H9 (cell line): ENCODE data around the gene PHGDH. TPM values are rescaled to one million over a fixed set of nuclear protein-coding genes. Genes with fewer than 3 reads are reported as not detected.

Source experiments
- DNase-seq: peaks from one replicate; pipeline ENCODE4 v3.0.0-alpha.2; 2017
- H2AFZ ChIP-seq: one replicate; pipeline ENCODE4 v1.6.1; 2013; ENCODE audit warnings: mild to moderate bottlenecking, low read length, control low read depth, moderate library complexity
- H2AK5ac ChIP-seq: 2 replicates; pipeline ENCODE4 v1.6.1; 2013; ENCODE audit warnings: low read length, control low read depth, mixed read lengths; ENCODE audit not compliant: insufficient read length
- H2BK120ac ChIP-seq: one replicate; pipeline ENCODE4 v1.6.1; 2013; ENCODE audit warnings: low read depth, mild to moderate bottlenecking, low read length, control low read depth, inconsistent platforms; ENCODE audit not compliant: poor library complexity, severe bottlenecking
- H2BK12ac ChIP-seq: 2 replicates; pipeline ENCODE4 v1.6.1; 2013; ENCODE audit warnings: low read length, control low read depth, mixed read lengths, low read depth; ENCODE audit not compliant: insufficient read length
- H2BK15ac ChIP-seq: 2 replicates; pipeline ENCODE4 v1.6.1; 2013; ENCODE audit warnings: low read depth, low read length, control low read depth
- H2BK20ac ChIP-seq: one replicate; pipeline ENCODE4 v1.6.1; 2013; ENCODE audit warnings: low read depth, mild to moderate bottlenecking, low read length, control low read depth, inconsistent platforms; ENCODE audit not compliant: poor library complexity, severe bottlenecking
- H2BK5ac ChIP-seq: 2 replicates; pipeline ENCODE4 v1.6.1; 2013; ENCODE audit warnings: low read length, control low read depth, mixed read lengths; ENCODE audit not compliant: insufficient read length
- H3K14ac ChIP-seq: 2 replicates; pipeline ENCODE4 v1.6.1; 2013; ENCODE audit warnings: low read length, control low read depth; ENCODE audit not compliant: insufficient read depth
- H3K18ac ChIP-seq: 2 replicates; pipeline ENCODE4 v1.6.1; 2013; ENCODE audit warnings: low read depth, mild to moderate bottlenecking, mixed read lengths, low read length, control low read depth; ENCODE audit not compliant: insufficient read length
- H3K23ac ChIP-seq: 2 replicates; pipeline ENCODE4 v1.6.1; 2013; ENCODE audit warnings: low read length, control low read depth, mixed read lengths, low read depth; ENCODE audit not compliant: insufficient read length
- H3K23me2 ChIP-seq: 2 replicates; pipeline ENCODE4 v1.6.1; 2013; ENCODE audit warnings: low read depth, mild to moderate bottlenecking, mixed read lengths, low read length, control low read depth; ENCODE audit not compliant: insufficient read length, poor library complexity, severe bottlenecking
- H3K27ac ChIP-seq: 2 replicates; pipeline ENCODE4 v1.5.1; 2013; ENCODE audit warnings: low read length, control low read depth, mixed read lengths, low read depth; ENCODE audit not compliant: insufficient read length
- H3K27me3 ChIP-seq: 2 replicates; pipeline ENCODE4 v1.6.1; 2013; ENCODE audit warnings: low read length, control low read depth, inconsistent platforms; ENCODE audit not compliant: insufficient read depth
- H3K4ac ChIP-seq: 2 replicates; pipeline ENCODE4 v1.6.1; 2013; ENCODE audit warnings: low read depth, mild to moderate bottlenecking, control low read depth, inconsistent platforms, low read length, moderate library complexity
- H3K4me1 ChIP-seq: 2 replicates; pipeline ENCODE4 v1.6.1; 2013; ENCODE audit warnings: low read length, control low read depth, inconsistent platforms; ENCODE audit not compliant: insufficient read depth
- H3K4me2 ChIP-seq: 2 replicates; pipeline ENCODE4 v1.6.1; 2013; ENCODE audit warnings: low read length, control low read depth, mixed read lengths; ENCODE audit not compliant: insufficient read length, insufficient read depth
- H3K56ac ChIP-seq: 2 replicates; pipeline ENCODE4 v1.6.1; 2013; ENCODE audit warnings: low read depth, mild to moderate bottlenecking, mixed read lengths, low read length, control low read depth; ENCODE audit not compliant: insufficient read length
- H3K79me1 ChIP-seq: 2 replicates; pipeline ENCODE4 v1.6.1; 2013; ENCODE audit warnings: low read depth, mild to moderate bottlenecking, moderate library complexity, low read length, control low read depth, inconsistent platforms; ENCODE audit not compliant: insufficient read depth, poor library complexity, severe bottlenecking
- H3K79me2 ChIP-seq: 2 replicates; pipeline ENCODE4 v1.6.1; 2013; ENCODE audit warnings: low read length, control low read depth, inconsistent platforms; ENCODE audit not compliant: insufficient read depth
- H3K9ac ChIP-seq: 2 replicates; pipeline ENCODE4 v1.6.1; 2013; ENCODE audit warnings: low read length, control low read depth, mixed read lengths; ENCODE audit not compliant: insufficient read length; ENCODE audit errors: extremely low read depth
- H3K9me3 ChIP-seq: one replicate; pipeline ENCODE4 v1.6.1; 2013; ENCODE audit warnings: low read depth, low read length, inconsistent platforms; ENCODE audit not compliant: control insufficient read depth
- H3T11ph ChIP-seq: one replicate; pipeline ENCODE4 v1.6.1; 2013; ENCODE audit warnings: mild to moderate bottlenecking, low read length, control low read depth, inconsistent platforms
- H4K20me1 ChIP-seq: one replicate; pipeline ENCODE4 v1.6.1; 2013; ENCODE audit not compliant: control insufficient read depth, insufficient read length, insufficient read depth
- H4K5ac ChIP-seq: 2 replicates; pipeline ENCODE4 v1.6.1; 2013; ENCODE audit warnings: low read depth, mild to moderate bottlenecking, mixed read lengths, low read length, control low read depth; ENCODE audit not compliant: insufficient read length
- H4K8ac ChIP-seq: replicated peaks from 2 replicates; pipeline ENCODE4 v1.6.1; 2013; ENCODE audit warnings: low read length, control low read depth, mixed read lengths, low read depth; ENCODE audit not compliant: insufficient read length
- H4K91ac ChIP-seq: 2 replicates; pipeline ENCODE4 v1.6.1; 2013; ENCODE audit warnings: low read depth, mild to moderate bottlenecking, moderate library complexity, mixed read lengths, low read length, control low read depth; ENCODE audit not compliant: insufficient read length
- H3K27ac Mint-ChIP-seq, 3 experiments: 2 replicates in 2 of 3; 3 replicates in 1 of 3; pipeline ENCODE4 v1.8.0; 2020 to 2021; ENCODE audit warnings: mixed read lengths in 3 of 3, mild to moderate bottlenecking in 1 of 3, moderate library complexity in 1 of 3
- H3K27me3 Mint-ChIP-seq: 2 replicates; pipeline ENCODE4 v1.8.0; 2021; ENCODE audit warnings: low read depth, mild to moderate bottlenecking, moderate library complexity, mixed read lengths
- H3K36me3 Mint-ChIP-seq, 3 experiments: 2 replicates in 2 of 3; 3 replicates in 1 of 3; pipeline ENCODE4 v1.8.0; 2020 to 2021; ENCODE audit warnings: low read depth in 3 of 3, mixed read lengths in 3 of 3; ENCODE audit not compliant: insufficient read depth in 1 of 3
- H3K4me1 Mint-ChIP-seq, 2 experiments: 2 replicates each; pipeline ENCODE4 v1.8.0; 2020; ENCODE audit warnings: mixed read lengths in 2 of 2
- H3K4me3 Mint-ChIP-seq, 2 experiments: 2 replicates in 1 of 2; 3 replicates in 1 of 2; pipeline ENCODE4 v1.8.0; 2020 to 2021; ENCODE audit warnings: mild to moderate bottlenecking in 2 of 2, mixed read lengths in 2 of 2, moderate library complexity in 1 of 2
- H3K9me3 Mint-ChIP-seq, 2 experiments: 2 replicates in 1 of 2; 3 replicates in 1 of 2; pipeline ENCODE4 v1.8.0; 2020; ENCODE audit warnings: mild to moderate bottlenecking in 2 of 2, mixed read lengths in 2 of 2, moderate library complexity in 1 of 2
- WGBS: extraction: QIAGEN DNeasy Blood & Tissue Kit; methylation state at CpG from one replicate; pipeline ENCODE4 v1.1.7; 2013; ENCODE audit warnings: missing lambda C conversion rate, low lambda C conversion rate, mixed read lengths; ENCODE audit not compliant: insufficient read length; ENCODE audit errors: extremely low coverage; 5-methylcytosine and 5-hydroxymethylcytosine counted together
- total RNA-seq: library from RNA; stranded (reverse); gene quantifications from 2 replicates; pipeline ENCODE4 v1.2.1, GENCODE V29; 2021
- TF ChIP-seq, protein P1 (sequence below): fragments of 200-600 bp; sonication (generic); conservative IDR thresholded peaks from 3 replicates; pipeline ENCODE4 v1.8.0; 2021; ENCODE audit warnings: antibody characterized with exemption, mild to moderate bottlenecking

The PHGDH gene
- total RNA-seq, 1 experiment from 2014 or later, result 458 TPM

DNA sequence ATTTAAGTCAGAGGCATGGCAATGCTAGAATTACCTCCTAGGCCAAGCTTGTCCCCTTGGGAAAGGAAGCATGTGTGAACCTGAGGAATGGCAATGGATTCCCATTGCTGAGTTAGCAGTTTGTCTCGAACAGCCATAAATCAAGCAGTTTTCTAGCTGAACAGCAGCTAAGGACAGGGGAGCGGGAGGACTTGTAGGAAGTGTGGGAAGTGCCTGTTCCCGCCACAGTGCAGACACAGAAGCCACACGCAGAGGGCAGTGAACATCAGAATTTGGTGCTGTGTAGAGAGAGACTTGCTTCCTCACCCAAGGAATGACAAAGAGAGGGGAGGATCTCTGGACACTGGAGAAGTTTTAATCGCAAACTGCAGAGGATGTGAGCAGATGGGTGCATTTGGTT lies 3.8 kb downstream of the PHGDH start:
- TF ChIP-seq, protein P1, sequence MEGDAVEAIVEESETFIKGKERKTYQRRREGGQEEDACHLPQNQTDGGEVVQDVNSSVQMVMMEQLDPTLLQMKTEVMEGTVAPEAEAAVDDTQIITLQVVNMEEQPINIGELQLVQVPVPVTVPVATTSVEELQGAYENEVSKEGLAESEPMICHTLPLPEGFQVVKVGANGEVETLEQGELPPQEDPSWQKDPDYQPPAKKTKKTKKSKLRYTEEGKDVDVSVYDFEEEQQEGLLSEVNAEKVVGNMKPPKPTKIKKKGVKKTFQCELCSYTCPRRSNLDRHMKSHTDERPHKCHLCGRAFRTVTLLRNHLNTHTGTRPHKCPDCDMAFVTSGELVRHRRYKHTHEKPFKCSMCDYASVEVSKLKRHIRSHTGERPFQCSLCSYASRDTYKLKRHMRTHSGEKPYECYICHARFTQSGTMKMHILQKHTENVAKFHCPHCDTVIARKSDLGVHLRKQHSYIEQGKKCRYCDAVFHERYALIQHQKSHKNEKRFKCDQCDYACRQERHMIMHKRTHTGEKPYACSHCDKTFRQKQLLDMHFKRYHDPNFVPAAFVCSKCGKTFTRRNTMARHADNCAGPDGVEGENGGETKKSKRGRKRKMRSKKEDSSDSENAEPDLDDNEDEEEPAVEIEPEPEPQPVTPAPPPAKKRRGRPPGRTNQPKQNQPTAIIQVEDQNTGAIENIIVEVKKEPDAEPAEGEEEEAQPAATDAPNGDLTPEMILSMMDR, result no peak
- Histone ChIP-seq H2BK120ac (no peak overlapping the region), H3K23ac (no peak overlapping the region), H2BK12ac (no peak overlapping the region), H2BK15ac (no peak overlapping the region), H3K4me1 (peaks cover 22% of the 10 kb centered on the region), H3K9ac (peak overlapping the region; percentile 23), H4K20me1 (peaks cover 2% of the 10 kb centered on the region), H2BK20ac (no peak overlapping the region), H3K23me2 (peaks cover 16% of the 10 kb centered on the region), H3T11ph (no peak overlapping the region), H4K5ac (no peak overlapping the region), H2BK5ac (no peak overlapping the region), H4K91ac (no peak overlapping the region), H3K79me1 (peaks cover 9% of the 10 kb centered on the region), H3K79me2 (peaks cover 63% of the 10 kb centered on the region), H4K8ac (no peak overlapping the region), H3K14ac (no peak overlapping the region), H3K18ac (no peak overlapping the region), H3K27me3 (no peaks in the 10 kb centered on the region), H3K4me2 (peak overlapping the region; percentile 37), H3K9me3 (no peaks in the 10 kb centered on the region), H3K56ac (no peak overlapping the region), H2AK5ac (no peak overlapping the region), H3K27ac (no peak overlapping the region), H2AFZ (no peak overlapping the region), H3K4ac (no peak overlapping the region)
- Mint-ChIP-seq H3K9me3 (peaks cover 0 to 6% of the 10 kb centered on the region in 2 experiments; a peak in 3 of 5 replicates), H3K36me3 (peaks cover 36 to 43% (median 40%) of the 10 kb centered on the region in 3 experiments), H3K4me3 (peak overlapping the region; percentile 33 to 66), H3K27ac (peak overlapping the region; percentile 30 to 73 (median 45); a peak in 6 of 7 replicates), H3K27me3 (no peaks in the 10 kb centered on the region; the same call in 1 of the 2 replicates), H3K4me1 (peaks cover 45 to 55% of the 10 kb centered on the region in 2 experiments)
- no peak for DNase-seq
- no CpG with 5 or more reads among the region's 5 CpGs for WGBS
